KBM-7 (cell line): ENCODE data around the gene PRKAR2B.

Experiments
- DNase-seq: peaks from one replicate; pipeline ENCODE4 v3.0.0-alpha.2; 2015
- in situ Hi-C: fragments of 300-500 bp; cut with MboI; formaldehyde crosslinking; loops from 2 replicates; pipeline ENCODE4 v1.14.3; 2020; ENCODE audit warnings: low sequenced_read_pairs, low pct_unique_long_range_greater_than_20kb, mixed read lengths

PRKAR2B gene

DNA sequence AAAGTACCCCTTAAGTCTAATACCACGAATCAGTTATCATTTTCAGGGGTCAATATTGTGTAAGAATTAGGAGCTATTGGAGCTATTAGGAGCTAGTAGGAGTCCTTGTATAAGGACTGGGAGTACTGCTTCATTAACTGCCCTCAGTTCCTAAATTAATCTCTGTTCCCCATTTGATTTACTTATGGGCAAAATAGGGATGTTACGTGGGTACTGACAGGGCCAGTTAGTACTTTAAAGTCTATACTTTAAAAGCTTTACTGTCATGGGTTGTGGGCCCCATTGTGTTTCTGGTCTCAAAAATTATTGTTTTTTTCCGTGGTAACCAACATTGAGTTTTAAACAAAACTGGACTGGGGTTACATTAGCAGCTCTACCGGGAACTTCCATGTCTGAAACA is 60.3 kb downstream of the PRKAR2B start:
- in situ Hi-C loops, result no loop called here
- DNase-seq, result no peak

DNA sequence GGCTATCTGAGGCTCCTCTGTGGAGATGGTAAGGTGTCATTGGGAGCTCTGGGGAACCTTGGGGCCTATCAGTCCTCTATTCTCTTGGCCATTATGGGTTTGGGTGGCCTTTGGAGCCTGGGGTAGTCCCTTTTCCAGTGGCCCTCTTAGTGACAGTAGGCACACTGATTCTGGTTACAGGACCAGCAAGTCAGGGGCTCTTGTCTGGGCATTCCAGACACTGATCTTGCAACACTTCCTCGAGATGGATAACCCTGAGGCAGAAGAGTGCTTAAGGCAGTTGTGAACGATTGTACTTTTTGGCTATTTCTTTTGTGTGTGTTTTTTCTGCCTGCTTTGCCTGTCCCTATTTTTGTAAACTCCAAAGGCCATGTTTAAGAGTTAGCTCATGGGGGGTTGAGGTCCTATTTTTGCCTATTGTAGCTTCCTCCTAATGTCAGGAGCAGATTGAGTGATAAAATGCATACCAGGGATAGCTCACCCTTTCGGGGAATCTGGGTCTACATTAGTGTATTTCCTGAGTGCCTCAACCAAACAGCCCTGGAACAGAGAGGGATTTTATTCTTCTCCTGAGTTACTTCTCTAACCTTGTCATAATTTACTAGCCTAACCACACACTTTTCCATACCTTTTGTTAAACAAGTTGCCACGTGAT is 61.2 kb downstream of the PRKAR2B start:
- DNase-seq, result no peak
- in situ Hi-C loops, result no loop called here

DNA sequence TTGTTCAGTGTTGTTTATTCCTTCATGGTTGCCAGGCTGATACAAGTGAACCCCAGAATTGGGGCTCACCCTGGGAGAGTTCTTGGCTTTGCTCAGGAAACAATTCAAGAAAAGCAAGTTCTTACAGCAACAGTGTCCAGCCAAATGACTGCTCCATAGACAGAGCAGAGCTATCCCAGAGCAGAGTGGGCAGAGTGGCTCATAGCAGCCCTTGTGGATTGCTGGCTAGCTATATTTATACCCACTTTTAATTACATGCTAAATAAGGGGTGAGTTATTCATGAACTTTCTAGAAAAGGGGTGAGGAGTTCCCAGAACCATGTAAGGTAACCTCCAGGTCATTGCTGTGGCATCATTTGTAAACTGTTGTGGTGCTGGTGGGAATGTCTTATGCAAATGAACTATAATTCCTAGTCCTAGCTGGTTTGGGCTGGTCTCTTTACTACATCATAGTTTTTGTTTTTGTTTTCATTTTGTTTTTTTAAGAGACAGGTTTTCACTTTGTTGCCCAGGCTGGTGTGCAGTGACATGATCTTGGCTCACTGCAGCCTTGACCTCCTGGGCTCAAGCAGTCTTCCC is 64.4 kb downstream of the PRKAR2B start:
- no peak for DNase-seq
- in situ Hi-C loops, result no loop called here

DNA sequence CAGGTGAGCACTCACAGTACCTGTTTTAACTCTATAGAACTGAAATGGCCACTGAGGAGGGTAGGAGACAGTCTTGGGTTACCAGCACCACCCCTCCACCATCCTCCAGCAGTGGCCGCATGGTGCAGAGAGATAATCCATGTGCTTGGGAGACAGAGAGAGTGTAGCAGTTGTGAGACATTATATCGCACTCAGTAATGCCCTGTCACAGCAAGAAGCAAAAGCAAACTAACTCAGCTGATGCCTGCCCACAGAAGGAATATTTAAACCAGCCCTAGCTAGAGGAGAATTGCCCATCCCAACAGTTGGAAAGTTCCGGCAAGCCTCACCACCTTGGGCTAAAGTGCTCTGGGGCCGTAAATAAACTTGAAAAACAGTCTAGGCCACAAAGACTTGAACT is 65.5 kb downstream of the PRKAR2B start:
- DNase-seq, result no peak
- in situ Hi-C loops, result no loop called here

DNA sequence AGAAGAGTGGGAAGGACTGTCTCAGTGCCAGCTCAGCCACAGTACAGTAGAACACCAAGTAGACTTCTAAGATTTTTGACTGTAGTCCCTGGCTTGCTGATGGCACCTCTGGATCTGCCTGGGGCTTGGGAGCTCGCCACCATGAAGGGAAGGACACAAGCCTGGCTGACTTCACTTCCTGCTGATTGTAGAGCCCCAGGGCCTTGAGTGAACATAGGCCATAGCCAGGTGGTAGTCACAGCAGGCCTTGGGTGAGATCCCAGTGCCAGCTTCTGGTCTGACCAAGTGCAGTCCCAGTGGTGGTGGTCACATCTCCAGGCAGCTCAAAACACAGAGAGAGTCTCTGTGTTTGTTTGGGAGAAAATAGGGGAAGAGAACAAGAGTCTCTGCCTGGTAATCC is 66.7 kb downstream of the PRKAR2B start:
- DNase-seq, result no peak
- in situ Hi-C loops, result no loop called here

DNA sequence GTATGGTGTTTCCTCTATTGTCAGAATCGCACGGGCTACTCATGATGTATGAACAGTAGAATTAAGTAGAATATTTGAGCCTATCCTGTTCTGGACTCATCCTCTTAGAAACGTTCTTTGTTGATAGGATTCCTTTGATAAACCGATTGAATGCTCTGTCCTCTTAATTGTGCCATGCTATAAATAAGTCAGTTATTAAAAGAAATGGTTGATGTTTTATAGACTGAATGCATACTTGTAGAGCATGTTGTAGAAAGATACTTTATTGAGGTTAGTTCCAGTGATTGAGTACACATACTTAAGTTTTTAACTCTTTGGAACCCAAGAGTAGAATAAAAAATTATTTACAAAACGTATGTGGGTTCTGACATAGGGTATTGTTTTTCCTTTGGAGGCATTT is 69.4 kb downstream of the PRKAR2B start:
- no peak for DNase-seq
- in situ Hi-C loops, result no loop called here

DNA sequence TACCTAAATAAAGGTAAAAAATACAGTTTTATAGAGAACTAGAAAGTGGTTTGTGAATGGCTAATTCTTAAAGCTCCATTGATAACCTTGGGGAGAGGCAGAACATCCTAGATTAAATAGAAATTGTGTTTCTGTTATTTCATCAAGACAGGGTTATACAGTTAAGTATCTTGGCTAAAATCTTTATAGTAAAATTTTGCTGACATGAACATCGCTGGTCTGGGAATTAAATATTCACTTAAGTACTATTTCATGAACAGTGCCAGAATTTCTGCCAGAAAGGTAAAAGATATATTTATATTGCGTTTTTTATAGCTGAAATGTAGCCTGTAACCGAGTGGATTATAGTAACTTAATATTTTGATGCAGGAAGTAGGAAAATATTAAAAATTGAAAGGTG is 70.6 kb downstream of the PRKAR2B start:
- DNase-seq, result no peak
- in situ Hi-C loops, result no loop called here

DNA sequence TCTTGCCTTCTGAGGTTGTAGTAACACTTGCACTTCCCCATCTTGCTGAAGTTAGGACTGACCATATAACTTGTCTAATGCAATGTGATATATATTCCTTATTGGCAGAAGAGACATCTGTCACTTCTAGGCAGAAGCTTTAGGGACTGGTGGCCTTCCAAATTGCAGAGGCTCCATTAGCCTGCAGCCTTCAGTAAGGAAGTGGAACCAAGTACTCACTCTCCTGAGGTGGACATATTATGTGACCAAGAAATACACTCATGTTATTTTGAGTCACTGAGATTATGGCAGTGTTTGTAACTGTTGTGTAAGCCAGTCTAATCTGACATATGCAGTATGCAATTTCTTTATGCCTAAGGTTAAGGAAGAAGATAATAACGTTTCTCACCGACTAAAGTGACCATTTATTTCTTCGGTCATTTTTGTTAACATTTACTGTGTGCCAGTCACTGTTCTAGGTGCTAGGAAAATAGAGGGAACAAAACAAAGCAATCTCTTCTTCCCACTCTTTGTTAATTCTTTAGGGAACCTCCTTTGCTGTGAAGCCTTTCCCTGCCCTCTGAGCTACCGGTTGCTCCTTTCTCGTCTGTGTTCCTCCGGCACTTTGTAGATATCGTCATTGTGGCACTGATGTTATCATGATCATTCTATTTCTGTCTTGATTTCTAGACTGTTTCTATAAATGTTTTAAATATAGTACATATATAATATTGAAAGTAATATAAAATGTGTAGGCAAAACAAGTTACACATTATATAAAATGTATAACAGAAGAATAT is 71.4 kb downstream of the PRKAR2B start:
- DNase-seq, result no peak
- in situ Hi-C loops, result no loop called here

DNA sequence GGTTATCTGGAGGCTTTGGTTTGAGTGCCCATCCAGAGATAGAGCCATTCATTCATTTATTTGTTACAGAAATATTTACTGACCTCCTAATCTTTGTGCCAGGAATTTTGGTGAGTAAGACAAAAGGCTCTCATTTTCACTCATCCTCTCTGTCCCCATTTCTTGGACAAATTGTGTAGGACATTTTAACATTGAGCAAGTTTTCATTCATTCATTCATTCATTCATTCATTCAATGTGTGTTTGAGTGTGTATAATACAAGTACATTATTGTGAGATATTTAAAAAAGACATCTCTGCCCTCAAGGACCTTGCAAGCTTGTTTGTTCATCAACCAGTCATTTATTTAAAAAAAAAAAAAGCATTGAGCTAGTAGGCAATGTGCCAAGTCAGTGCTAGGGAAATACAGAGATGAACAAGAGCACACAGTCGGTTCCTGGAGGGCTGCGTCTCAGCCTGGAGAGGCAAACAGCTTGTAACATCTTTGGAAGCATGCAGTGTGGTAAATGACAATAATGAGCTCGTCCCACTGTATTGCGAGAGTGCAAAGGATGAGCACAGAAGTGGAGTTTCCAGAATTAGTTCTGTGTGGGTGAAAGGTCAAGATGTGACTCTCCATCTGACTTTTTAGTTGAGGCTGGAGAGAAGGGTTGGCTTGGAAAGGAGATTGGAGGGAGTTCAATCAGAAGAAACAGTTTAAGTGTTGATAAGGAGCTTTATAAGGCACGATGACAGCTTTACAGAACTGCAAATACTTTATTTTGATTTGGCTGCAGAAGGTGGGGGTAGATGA is 73.8 kb downstream of the PRKAR2B start:
- in situ Hi-C loops, result no loop called here

DNA sequence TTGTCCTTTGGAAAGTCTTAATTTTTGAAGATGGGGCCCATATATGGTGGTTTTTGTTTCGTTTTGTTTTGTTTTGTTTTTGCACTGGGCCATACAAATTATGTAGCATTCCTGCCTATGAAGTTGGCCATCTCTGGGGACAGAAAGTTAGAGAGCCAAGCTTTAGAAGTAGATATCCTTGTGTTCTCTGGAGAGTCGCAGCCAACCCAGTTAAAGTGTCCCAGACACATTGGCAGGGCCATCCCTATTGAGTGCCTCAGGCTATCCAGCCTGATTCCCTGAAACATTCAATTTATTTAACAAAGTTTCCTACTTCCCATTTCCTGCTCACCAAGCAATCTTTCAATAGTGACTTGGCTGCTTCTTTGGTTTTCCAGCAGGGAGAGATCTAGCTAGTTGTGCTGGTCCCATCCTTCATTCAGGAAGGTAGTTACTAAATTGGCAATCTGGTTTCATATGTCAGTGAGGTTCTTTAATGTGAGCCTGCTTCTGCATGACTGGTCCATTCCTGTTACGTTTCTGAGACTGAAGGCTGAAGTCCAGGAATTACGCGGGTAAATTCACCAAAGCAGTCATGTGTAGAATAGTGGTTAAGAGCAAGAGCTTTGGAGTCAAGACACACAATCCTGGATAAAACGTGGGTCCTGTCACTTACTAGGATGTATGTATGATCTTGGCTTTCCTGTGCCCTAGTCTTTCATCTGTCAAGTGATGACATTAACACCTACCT is 75.0 kb downstream of the PRKAR2B start:
- in situ Hi-C loops, result no loop called here
- no peak for DNase-seq

More for the DNA sequence above, 73.8 kb downstream of the PRKAR2B start:
- DNase-seq, result no peak

DNA sequence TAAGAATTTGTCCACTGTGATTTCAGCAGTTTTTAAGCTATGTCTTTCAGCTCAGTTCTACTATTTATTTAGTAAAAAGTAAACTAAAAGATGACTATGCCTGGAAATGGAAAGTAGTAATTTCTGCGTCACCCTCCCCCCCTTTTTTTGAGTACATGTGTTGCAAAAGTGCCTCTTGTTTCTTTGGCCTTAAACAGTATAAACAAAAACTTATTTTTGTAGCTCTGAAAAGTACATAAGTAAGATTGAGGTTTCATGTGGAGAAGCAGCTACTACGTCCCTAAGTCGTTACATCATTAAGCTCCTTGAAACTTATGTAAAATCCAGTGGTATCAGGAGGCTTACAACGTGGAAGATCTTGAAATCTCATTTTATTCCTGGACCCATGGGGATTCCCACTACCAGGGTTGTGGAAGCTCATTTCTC is 78.0 kb downstream of the PRKAR2B start:
- no peak for DNase-seq
- in situ Hi-C loops, result no loop called here

DNA sequence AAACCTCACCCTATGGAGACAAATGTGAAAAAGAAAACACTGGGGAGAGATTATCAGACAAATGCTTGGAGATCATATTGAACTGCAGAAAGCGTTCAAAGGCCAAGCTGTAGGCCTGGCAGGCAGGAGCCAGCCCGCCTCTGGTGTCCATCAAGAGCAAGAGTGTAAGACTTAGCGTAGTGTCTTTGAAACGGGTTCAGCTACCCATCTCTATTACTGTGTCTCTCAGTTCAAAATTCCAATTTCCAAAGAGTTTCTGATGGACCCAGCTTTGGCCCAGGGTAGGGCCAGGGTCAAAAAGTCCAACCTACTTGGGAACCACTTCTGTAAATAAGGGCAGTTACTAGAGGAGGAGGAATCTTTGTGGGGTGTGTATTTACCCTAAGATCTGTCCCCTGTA is 78.9 kb downstream of the PRKAR2B start:
- DNase-seq, result no peak
- in situ Hi-C loops, result no loop called here

DNA sequence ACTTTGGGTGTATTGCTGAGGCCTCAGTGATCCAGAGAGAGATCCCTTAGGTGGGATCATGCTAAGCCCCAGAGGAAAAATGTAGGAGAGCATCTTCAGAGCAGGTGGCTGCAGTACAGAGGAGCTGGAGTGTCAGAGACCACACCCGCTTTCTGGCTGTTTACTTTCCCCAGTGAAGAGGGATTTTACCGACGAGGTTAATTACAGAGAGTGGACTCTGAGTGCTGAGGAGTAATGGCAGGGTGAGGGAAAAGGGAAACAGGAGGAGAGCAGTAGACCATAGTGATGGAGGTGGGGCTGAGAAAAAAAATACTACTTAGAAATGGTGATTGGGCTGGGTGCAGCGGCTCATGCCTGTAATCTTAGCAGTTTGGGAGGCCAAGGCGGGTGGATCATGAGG is 81.0 kb downstream of the PRKAR2B start:
- DNase-seq, result no peak
- in situ Hi-C loops, result loop anchor here (25.0 kb wide), 1 partner anchor 338 kb away; no protein-coding TSS in a partner anchor

DNA sequence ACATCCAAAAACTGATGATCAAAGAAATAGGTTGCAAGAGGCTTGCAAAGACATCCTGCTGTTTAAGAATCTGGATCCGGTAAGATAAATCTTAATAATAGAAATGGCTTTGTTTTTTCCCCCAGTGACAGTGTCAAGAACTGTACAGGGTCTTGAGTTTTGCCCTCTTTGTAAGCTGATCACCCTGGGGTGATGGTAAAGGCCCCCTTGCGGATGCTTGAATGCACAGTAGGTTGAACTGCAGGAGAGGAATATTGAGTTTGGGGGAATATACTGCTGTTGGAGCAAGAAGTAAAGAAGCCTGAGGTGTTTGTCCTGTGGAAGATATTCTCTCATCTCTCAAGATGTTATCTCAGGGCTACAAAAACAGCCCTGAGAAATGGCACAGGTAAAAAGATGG is 83.7 kb downstream of the PRKAR2B start:
- no peak for DNase-seq
- in situ Hi-C loops, result loop anchor here (25.0 kb wide), 1 partner anchor 341 kb away; no protein-coding TSS in a partner anchor

DNA sequence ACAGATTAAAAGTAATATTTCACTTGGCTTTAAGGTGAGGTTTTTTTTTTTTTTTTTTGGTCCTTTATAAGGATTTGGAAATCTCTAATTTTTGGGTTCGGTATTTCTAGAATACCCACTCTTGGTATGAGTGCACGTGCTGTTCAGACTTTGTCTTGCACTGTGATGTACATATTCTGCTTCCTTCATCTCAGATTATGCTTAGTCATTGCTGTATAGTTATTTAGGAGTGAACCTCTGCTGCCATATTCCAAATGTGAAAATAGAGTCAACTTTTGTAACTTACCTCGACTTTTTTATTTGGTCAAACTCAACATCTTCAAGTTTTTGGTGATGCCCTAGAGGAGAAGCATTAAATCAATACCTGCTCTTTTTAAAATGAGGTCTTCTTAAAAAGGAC is 84.2 kb downstream of the PRKAR2B start:
- in situ Hi-C loops, result loop anchor here (25.0 kb wide), 1 partner anchor 341 kb away; no protein-coding TSS in a partner anchor
- no peak for DNase-seq

DNA sequence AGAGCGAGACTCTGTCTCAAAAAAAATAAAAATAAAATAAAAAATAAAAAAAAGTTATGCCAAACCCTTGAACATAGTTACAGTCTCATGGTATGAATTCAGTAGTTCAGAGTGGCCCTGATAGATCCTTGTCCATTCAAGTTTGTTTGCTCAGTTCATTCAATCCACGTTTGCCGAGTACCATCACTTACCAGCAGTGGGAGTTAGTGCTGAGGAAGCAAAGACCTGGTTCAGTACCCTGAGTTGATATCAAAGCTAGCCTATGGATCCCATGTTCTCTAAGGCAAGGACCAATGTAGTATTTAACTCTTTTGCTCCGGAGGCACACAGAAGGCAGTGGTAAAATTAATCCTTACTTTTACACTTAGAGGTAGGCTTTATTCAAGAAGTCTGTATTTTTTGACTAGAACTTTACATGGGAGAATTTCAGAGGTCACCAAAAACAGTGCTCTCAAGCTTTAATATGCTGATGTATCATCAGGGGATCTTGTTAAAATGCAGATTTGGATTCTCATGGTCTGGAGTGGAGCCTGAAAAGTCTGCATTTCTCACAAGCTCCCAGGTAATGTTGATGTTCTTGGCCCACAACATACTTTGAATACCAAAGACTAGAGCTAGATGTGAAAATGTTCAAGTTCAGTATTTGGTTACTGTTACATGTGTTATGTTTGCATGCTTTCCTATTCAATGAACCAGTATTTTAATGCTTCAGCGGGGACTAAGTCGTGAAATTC is 86.1 kb downstream of the PRKAR2B start:
- no peak for DNase-seq
- in situ Hi-C loops, result loop anchor here (25.0 kb wide), 1 partner anchor 343 kb away; no protein-coding TSS in a partner anchor

DNA sequence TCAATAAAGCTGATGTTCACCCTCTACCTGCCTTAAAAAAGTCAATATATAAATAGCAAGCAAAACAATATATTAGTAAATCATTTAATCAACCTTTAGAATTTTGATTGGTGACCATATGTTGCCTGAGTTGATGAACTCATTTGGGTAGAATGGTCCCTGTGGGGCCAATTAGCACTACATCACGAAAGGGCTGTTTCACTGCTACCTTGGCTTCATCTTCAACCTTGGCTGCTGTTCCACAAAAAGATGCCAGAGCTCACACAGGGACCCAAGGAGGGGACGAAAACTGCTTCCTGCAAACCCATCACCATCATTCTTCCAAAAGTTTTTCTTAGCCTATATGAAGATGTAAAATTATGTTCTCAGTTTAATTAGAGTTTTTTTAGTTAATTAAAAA is 88.9 kb downstream of the PRKAR2B start:
- no peak for DNase-seq
- in situ Hi-C loops, result loop anchor here (25.0 kb wide), 1 partner anchor 346 kb away; no protein-coding TSS in a partner anchor
